ENCODE measurements around the gene CRLF1.

Gene CRLF1

DNA sequence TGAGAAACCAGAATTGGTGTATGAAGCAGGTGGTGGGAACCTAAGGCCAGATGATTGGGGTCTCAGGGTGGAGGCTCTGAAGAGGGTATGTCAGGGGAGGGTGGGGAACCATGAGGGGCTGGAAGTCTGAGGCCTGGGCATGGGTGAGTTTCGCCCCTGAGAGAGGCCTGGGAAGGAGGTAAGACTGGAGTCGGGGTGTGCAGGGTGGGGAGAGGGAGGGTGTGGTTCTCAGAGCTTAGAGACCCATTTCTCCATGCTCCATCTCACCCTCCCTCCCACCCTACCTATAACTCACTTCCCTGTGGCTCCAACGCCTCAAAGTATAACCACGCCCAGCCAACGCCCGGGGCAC is 29.2 kb upstream of the CRLF1 start:
- TF ChIP-seq, protein P1, sequence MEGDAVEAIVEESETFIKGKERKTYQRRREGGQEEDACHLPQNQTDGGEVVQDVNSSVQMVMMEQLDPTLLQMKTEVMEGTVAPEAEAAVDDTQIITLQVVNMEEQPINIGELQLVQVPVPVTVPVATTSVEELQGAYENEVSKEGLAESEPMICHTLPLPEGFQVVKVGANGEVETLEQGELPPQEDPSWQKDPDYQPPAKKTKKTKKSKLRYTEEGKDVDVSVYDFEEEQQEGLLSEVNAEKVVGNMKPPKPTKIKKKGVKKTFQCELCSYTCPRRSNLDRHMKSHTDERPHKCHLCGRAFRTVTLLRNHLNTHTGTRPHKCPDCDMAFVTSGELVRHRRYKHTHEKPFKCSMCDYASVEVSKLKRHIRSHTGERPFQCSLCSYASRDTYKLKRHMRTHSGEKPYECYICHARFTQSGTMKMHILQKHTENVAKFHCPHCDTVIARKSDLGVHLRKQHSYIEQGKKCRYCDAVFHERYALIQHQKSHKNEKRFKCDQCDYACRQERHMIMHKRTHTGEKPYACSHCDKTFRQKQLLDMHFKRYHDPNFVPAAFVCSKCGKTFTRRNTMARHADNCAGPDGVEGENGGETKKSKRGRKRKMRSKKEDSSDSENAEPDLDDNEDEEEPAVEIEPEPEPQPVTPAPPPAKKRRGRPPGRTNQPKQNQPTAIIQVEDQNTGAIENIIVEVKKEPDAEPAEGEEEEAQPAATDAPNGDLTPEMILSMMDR (IDR thresholded peaks at IDR 0.05; ENCODE audit: low read depth, low read length): no peak
- DNase-seq (ENCODE audit: extremely low read depth, low read depth): no peak

DNA sequence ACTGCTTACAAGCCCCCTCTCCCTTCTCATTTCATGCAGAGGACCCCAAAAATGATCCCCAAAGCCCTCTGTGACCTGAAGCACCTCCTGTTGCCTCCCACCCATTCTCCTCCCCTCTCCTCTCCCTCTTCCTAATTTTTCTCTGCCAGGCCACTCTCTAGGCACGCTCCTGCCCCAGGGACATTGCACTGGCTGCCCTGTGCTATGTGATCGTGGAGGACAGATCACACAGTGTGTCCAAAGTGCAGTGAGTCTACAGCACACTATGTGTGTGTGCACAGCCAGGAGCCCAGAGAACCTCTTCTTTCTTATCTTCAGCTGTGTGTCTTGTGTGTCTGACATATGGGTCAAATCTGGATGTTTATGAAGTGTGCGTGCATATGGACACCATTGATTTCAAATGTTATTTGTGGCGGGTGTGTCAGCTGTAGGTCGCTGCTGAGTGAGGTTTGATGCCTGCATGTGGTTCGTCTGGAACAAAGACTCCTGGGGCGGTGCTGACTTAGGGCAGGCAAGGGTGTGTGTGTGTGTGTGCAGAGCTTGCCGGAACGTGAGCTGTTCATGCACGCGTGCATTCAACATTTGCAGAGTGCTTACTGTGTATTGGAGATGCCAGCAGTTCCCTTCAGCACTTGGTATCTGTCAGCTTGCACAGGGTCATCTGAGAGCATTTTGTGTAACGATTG is 28.2 kb upstream of the CRLF1 start:
- no peak for DNase-seq (ENCODE audit: extremely low read depth, low read depth)
- TF ChIP-seq, protein P1 (IDR thresholded peaks at IDR 0.05; ENCODE audit: low read depth, low read length): no peak

DNA sequence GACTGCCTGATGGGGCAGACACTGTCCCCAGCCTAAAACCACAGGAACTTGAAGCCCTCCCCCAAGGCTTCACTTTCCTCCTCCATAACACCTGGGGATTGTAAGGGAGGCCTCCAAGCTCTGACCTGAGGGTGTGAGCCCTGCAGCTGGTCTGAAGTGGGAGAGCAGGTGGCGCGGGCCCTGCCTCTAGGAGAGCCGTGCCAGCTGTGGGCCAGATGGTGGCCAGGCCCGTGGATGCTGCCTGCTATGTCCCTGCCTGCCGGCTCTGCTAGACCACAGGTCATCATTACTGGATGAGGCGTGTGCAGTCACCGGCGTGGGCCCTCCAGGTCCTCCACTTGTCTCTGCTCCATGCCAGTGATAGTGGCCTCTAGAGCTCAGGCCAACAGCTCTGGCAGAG is 26.7 kb upstream of the CRLF1 start:
- TF ChIP-seq, protein P1 (IDR thresholded peaks at IDR 0.05; ENCODE audit: low read depth, low read length): no peak
- no peak for DNase-seq (ENCODE audit: extremely low read depth, low read depth)

DNA sequence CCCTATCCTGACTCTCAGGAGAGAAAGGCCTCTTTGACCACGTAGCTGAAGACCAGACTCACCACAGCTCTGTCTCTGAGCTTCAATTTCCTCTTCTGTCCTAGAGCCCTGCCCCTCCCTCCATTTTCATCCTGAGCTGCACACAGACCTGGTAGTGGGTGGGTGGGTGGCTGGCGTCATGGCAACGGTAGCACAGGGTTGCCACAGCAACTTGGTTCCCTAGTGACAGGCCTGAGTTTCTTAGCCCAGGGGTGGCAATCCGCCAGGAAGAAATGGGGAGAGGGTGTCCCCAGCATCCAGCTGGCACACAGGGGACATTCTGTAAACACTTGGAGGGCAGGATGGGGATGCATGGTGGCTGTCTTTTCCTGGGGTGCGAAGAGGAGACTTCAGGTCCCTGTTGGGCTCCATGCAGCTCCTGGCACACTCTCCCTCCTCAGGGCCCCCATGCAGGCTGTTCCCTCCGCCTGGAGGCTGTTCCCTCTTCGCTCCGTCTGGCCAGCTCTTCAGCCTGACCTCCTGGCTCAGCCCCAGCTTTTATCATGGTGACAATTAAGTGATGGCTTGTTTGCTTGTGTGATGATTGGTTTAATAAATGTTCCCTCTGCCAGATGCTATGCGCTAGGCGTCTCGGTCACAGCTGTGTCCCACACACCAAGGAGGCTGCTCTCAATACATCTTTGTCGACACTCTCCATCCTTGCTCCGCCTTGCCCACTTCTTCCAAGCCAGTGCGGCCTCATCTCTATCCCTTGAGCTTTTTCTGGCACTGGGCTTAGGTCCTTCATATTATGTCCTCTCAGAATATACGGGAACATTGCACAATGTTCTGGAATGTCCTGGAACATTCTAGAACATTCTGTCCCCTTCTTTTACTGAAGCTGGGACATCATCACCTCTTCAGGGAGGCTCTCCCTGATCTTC is 22.8 kb upstream of the CRLF1 start:
- TF ChIP-seq, protein P1 (IDR thresholded peaks at IDR 0.05; ENCODE audit: low read depth, low read length): no peak
- DNase-seq (ENCODE audit: extremely low read depth, low read depth): no peak

DNA sequence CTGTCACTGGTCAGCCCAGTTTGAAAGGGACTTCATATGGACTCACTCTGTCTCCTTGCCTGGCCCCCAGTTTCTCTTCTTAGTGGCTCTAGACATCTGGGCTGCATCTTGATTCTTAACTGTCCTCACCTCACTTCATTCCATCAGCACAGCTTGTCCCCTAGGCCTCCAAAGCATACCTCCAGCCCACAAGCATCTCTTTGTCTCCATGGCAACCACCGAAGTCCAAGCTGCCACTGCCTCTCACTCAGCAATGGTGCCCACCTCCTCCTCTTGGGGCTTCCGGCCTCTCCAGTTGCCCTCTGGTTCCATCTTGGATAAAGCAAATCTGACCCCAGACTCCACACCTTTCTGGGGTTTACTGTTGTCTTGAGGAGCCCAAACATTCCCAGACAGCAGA is 20.3 kb upstream of the CRLF1 start:
- TF ChIP-seq, protein P1 (IDR thresholded peaks at IDR 0.05; ENCODE audit: low read depth, low read length): no peak
- DNase-seq (ENCODE audit: extremely low read depth, low read depth): no peak

DNA sequence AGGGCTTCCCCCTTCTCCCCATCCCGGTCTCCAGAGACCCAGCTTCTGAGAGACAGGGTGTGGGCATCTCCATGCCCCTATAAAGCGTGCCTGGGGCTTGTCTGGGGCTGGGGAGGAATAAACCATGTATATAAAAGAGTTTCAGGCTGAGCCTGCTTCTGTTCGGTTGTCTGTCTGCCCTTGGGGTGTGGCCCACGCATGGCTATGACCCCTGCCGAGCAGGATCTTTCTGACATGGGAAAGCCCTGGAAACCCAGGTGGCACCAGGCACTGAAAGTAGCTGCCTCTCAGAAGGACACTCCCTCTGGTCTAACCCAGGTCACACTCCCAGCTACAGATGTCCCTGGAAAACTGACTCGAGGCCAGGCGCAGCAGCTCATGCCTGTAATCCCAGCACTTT is 14.3 kb upstream of the CRLF1 start:
- no peak for DNase-seq (ENCODE audit: extremely low read depth, low read depth)
- TF ChIP-seq, protein P1 (IDR thresholded peaks at IDR 0.05; ENCODE audit: low read depth, low read length): no peak

DNA sequence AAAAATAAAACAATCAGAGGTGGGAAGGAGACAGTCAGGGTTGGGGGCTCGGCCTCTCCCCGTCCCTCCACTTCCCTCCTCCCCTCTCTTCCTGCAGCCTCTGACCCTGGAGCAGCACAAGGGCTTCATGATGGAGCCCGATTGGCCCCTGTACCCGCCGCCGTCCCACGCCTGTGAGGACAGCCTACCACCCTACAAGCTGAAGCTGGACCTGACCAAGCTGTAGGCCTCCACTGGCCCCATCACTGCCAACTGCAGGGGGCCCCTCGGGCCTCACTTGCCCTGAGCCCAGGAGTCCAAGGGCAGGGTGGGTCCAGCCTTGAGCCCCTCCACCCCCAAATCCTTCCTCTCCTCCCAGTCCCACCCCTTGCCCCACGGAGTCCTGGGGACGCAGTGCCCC is 13.7 kb upstream of the CRLF1 start:
- no peak for DNase-seq (ENCODE audit: extremely low read depth, low read depth)
- TF ChIP-seq, protein P1 (IDR thresholded peaks at IDR 0.05; ENCODE audit: low read depth, low read length): no peak

Data from AG09319 (cell line).